ENCODE results near the gene ZBTB20. TPM values are rescaled to one million over a fixed set of nuclear protein-coding genes. Genes with fewer than 3 reads are reported as not detected.

The ZBTB20 gene
- total and polyA plus RNA-seq, 10 of the 15 experiments (the other 5 are each of a cell fraction or from before 2014, with no cell fraction given): 0.20 to 5.5 (median 2.2) TPM

DNA sequence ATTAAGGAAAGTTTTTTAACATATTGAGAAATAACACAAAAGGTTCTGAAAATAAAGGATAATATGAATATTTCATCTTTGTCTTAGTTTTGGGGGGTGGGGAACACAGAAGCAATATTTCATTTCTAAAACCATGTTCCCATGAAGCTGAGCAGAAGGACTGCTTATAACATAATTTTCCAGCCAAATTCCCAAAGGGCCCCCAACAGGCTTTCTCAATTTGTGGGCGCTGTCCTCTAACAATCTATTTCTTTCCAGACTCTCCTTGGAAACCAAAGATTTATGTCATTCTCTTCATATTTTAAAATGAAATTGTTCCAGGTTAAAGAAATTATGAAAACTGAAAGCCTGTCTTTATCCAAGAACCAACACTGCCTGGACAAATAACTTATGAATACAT is 273.5 kb downstream of the ZBTB20 start:
- Histone ChIP-seq H3K79me2 (ENCODE audit: control insufficient read depth, insufficient read depth, low read length) (no peaks in the 10 kb centered on the region), H3K9me3 (replicated peaks; ENCODE audit: control insufficient read depth, insufficient read depth, low read length) (no peaks in the 10 kb centered on the region), H2AFZ (ENCODE audit: control insufficient read depth, low read depth, low read length) (no peak overlapping the region), H3K4me3 (no peak overlapping the region), H3K9ac (ENCODE audit: control insufficient read depth, insufficient read depth, low read length) (no peak overlapping the region), H3K27me3 (replicated peaks in 1 of 2; ENCODE audit: control insufficient read depth in 2 of 2, insufficient read depth in 2 of 2, low read length in 1 of 2) (no peaks in the 10 kb centered on the region), H3K4me2 (ENCODE audit: control insufficient read depth, insufficient read depth) (no peak overlapping the region), H3K36me3 (ENCODE audit: control insufficient read depth in 2 of 2, insufficient read depth in 2 of 2, low read length in 1 of 2) (no peaks in the 10 kb centered on the region), H4K20me1 (ENCODE audit: control insufficient read depth, insufficient read depth) (no peaks in the 10 kb centered on the region), H3K27ac (ENCODE audit: control insufficient read depth, insufficient read depth) (no peak overlapping the region), H3K4me1 (ENCODE audit: control insufficient read depth, insufficient read depth, low read length) (no peaks in the 10 kb centered on the region)
- 100% methylated on average over 1 of the region's 1 CpG for WGBS (ENCODE audit: insufficient coverage, insufficient replicate concordance, low lambda C conversion rate, missing lambda C conversion rate)
- no TSS peak for BruUV-seq (replicated peaks)
- POLR2A ChIA-PET: no interaction called here
- ATAC-seq (no peak), DNase-seq (ENCODE audit: low read depth, low spot score) (no peak), FAIRE-seq (no peak)
- TF ChIP-seq ZNF274 (IDR thresholded peaks at IDR 0.05; ENCODE audit: insufficient read depth, insufficient read length) (no peak), MYB (IDR thresholded peaks at IDR 0.05; ENCODE audit: borderline replicate concordance, low read depth, low read length) (no peak), HDAC6 (IDR thresholded peaks at IDR 0.05; ENCODE audit: unreplicated experiment) (no peak), ETV6 (conservative IDR thresholded peaks at IDR 0.05 in 1 of 2, IDR thresholded peaks at IDR 0.05 in 1 of 2; ENCODE audit: borderline replicate concordance in 1 of 2, low read depth in 1 of 2) (no peak), ZNF592 (IDR thresholded peaks at IDR 0.05) (no peak), HDAC2 (IDR thresholded peaks at IDR 0.05) (no peak), RCOR1 (conservative IDR thresholded peaks at IDR 0.05; ENCODE audit: low read depth, low read length) (no peak)
- RAD21 ChIA-PET (ENCODE audit: unreplicated experiment): no interaction called here
- intact Hi-C loops (cut with micrococcal nuclease; ENCODE audit: unreplicated experiment) (no loop called here), in situ Hi-C loops (cut with MboI) (no loop called here)
- SMC1A ChIA-PET (ENCODE audit: uncharacterized antibody, unreplicated experiment): no interaction called here
- CTCF ChIA-PET: interaction anchor here (0.6 kb wide), 1 partner anchor 11 kb away, joined by 4 read pairs; no protein-coding TSS in a partner anchor
